Thyroid gland (tissue), 4 donors: ENCODE data around the gene MCAM.

ENCODE experiments used
- CTCF ChIP-seq, 6 experiments: fragments of 200-600 bp in 3 of 6; fragments of 450-650 bp in 3 of 6; sonication (generic) in 3 of 6; IDR thresholded peaks; one replicate each; pipeline ENCODE4 v1.5.1; 2016 to 2019; ENCODE audit warnings: antibody characterized with exemption in 6 of 6, mild to moderate bottlenecking in 2 of 6, inconsistent platforms in 1 of 6, moderate library complexity in 1 of 6
- POLR2A ChIP-seq, 2 donors: fragments of 450-650 bp; IDR thresholded peaks; one replicate each; pipeline ENCODE4 v1.6.1; 2017; ENCODE audit warnings: antibody characterized with exemption in 2 of 2, mild to moderate bottlenecking in 2 of 2, moderate library complexity in 1 of 2

GRCh38 chr11:119335091-119335654 is 18.2 kb upstream of the MCAM start:
- TF ChIP-seq CTCF (IDR thresholded peaks at IDR 0.05) (no peak), POLR2A (IDR thresholded peaks at IDR 0.05) (no peak)
